H1 (cell line): ENCODE measurements around the gene NUP133.

Experiments used
- GABPA ChIP-seq: IDR thresholded peaks from 2 replicates; pipeline ENCODE4 v1.6.1; 2011; ENCODE audit warnings: mild to moderate bottlenecking, low read length, moderate library complexity, borderline replicate concordance; ENCODE audit not compliant: insufficient read depth
- TF ChIP-seq, protein P1 (sequence below), 3 experiments: IDR thresholded peaks; 1 replicate in 2 of 3; 2 replicates in 1 of 3; pipeline versions ENCODE4 v1.5.1 to v1.6.1; 2011; ENCODE audit warnings: low read length in 3 of 3, mild to moderate bottlenecking in 3 of 3, inconsistent platforms in 2 of 3, low read depth in 1 of 3, moderate library complexity in 1 of 3; ENCODE audit not compliant: insufficient read depth in 1 of 3; ENCODE audit errors: control extremely low read depth in 1 of 3

DNA sequence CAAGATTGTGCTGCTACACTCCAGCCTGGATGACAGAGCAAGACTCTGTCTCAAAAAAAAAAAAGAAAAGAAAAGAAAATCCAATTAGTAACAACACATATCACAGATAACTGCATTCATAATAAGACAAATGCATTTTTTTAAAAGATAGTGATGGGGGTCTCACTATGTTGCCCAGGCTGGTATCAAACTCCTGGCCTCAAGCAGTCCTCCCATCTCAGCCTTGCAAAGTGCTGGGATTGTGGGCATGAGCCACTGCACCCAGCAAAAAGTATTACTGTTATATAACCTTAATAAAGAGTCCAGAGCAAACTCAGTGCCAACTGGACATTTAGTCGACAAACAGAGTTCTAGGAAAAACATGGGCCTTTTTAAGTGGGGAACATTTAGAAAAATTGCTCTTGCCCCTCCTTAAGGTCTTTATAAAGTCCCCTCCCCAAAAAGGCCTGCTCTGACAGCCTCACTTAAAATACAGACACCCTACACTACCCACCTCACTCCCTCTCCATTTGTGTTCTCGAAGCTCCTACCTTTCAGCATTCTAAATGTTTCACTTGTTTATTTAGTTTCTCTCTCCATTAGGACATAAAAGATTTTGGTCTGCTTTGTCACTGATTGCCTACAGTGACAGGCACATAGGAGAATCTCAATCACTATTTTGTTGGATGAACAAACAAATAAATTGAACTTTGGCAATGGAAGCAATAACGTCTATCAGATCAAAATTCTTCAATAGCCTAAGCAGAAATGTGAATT lies 42.8 kb upstream of the NUP133 start:
- TF ChIP-seq, protein P1, sequence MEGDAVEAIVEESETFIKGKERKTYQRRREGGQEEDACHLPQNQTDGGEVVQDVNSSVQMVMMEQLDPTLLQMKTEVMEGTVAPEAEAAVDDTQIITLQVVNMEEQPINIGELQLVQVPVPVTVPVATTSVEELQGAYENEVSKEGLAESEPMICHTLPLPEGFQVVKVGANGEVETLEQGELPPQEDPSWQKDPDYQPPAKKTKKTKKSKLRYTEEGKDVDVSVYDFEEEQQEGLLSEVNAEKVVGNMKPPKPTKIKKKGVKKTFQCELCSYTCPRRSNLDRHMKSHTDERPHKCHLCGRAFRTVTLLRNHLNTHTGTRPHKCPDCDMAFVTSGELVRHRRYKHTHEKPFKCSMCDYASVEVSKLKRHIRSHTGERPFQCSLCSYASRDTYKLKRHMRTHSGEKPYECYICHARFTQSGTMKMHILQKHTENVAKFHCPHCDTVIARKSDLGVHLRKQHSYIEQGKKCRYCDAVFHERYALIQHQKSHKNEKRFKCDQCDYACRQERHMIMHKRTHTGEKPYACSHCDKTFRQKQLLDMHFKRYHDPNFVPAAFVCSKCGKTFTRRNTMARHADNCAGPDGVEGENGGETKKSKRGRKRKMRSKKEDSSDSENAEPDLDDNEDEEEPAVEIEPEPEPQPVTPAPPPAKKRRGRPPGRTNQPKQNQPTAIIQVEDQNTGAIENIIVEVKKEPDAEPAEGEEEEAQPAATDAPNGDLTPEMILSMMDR (IDR thresholded peaks at IDR 0.05; ENCODE audit: control extremely low read depth in 1 of 3, insufficient read depth in 1 of 3, low read depth in 1 of 3, low read length in 3 of 3) = no peak
- no peak for TF ChIP-seq GABPA
